H9 (cell line): ENCODE results near the gene CAPN9. TPM values are rescaled to one million over a fixed set of nuclear protein-coding genes. Genes with fewer than 3 reads are reported as not detected.

ENCODE experiments used
- DNase-seq: peaks from one replicate; pipeline ENCODE4 v3.0.0-alpha.2; 2017
- H2AFZ ChIP-seq: one replicate; pipeline ENCODE4 v1.6.1; 2013; ENCODE audit warnings: mild to moderate bottlenecking, low read length, control low read depth, moderate library complexity
- H2AK5ac ChIP-seq: 2 replicates; pipeline ENCODE4 v1.6.1; 2013; ENCODE audit warnings: low read length, control low read depth, mixed read lengths; ENCODE audit not compliant: insufficient read length
- H2BK120ac ChIP-seq: one replicate; pipeline ENCODE4 v1.6.1; 2013; ENCODE audit warnings: low read depth, mild to moderate bottlenecking, low read length, control low read depth, inconsistent platforms; ENCODE audit not compliant: poor library complexity, severe bottlenecking
- H2BK12ac ChIP-seq: 2 replicates; pipeline ENCODE4 v1.6.1; 2013; ENCODE audit warnings: low read length, control low read depth, mixed read lengths, low read depth; ENCODE audit not compliant: insufficient read length
- H2BK15ac ChIP-seq: 2 replicates; pipeline ENCODE4 v1.6.1; 2013; ENCODE audit warnings: low read depth, low read length, control low read depth
- H2BK20ac ChIP-seq: one replicate; pipeline ENCODE4 v1.6.1; 2013; ENCODE audit warnings: low read depth, mild to moderate bottlenecking, low read length, control low read depth, inconsistent platforms; ENCODE audit not compliant: poor library complexity, severe bottlenecking
- H2BK5ac ChIP-seq: 2 replicates; pipeline ENCODE4 v1.6.1; 2013; ENCODE audit warnings: low read length, control low read depth, mixed read lengths; ENCODE audit not compliant: insufficient read length
- H3K14ac ChIP-seq: 2 replicates; pipeline ENCODE4 v1.6.1; 2013; ENCODE audit warnings: low read length, control low read depth; ENCODE audit not compliant: insufficient read depth
- H3K18ac ChIP-seq: 2 replicates; pipeline ENCODE4 v1.6.1; 2013; ENCODE audit warnings: low read depth, mild to moderate bottlenecking, mixed read lengths, low read length, control low read depth; ENCODE audit not compliant: insufficient read length
- H3K23ac ChIP-seq: 2 replicates; pipeline ENCODE4 v1.6.1; 2013; ENCODE audit warnings: low read length, control low read depth, mixed read lengths, low read depth; ENCODE audit not compliant: insufficient read length
- H3K23me2 ChIP-seq: 2 replicates; pipeline ENCODE4 v1.6.1; 2013; ENCODE audit warnings: low read depth, mild to moderate bottlenecking, mixed read lengths, low read length, control low read depth; ENCODE audit not compliant: insufficient read length, poor library complexity, severe bottlenecking
- H3K27ac ChIP-seq: 2 replicates; pipeline ENCODE4 v1.5.1; 2013; ENCODE audit warnings: low read length, control low read depth, mixed read lengths, low read depth; ENCODE audit not compliant: insufficient read length
- H3K27me3 ChIP-seq: 2 replicates; pipeline ENCODE4 v1.6.1; 2013; ENCODE audit warnings: low read length, control low read depth, inconsistent platforms; ENCODE audit not compliant: insufficient read depth
- H3K4ac ChIP-seq: 2 replicates; pipeline ENCODE4 v1.6.1; 2013; ENCODE audit warnings: low read depth, mild to moderate bottlenecking, control low read depth, inconsistent platforms, low read length, moderate library complexity
- H3K4me1 ChIP-seq: 2 replicates; pipeline ENCODE4 v1.6.1; 2013; ENCODE audit warnings: low read length, control low read depth, inconsistent platforms; ENCODE audit not compliant: insufficient read depth
- H3K4me2 ChIP-seq: 2 replicates; pipeline ENCODE4 v1.6.1; 2013; ENCODE audit warnings: low read length, control low read depth, mixed read lengths; ENCODE audit not compliant: insufficient read length, insufficient read depth
- H3K56ac ChIP-seq: 2 replicates; pipeline ENCODE4 v1.6.1; 2013; ENCODE audit warnings: low read depth, mild to moderate bottlenecking, mixed read lengths, low read length, control low read depth; ENCODE audit not compliant: insufficient read length
- H3K79me1 ChIP-seq: 2 replicates; pipeline ENCODE4 v1.6.1; 2013; ENCODE audit warnings: low read depth, mild to moderate bottlenecking, moderate library complexity, low read length, control low read depth, inconsistent platforms; ENCODE audit not compliant: insufficient read depth, poor library complexity, severe bottlenecking
- H3K79me2 ChIP-seq: 2 replicates; pipeline ENCODE4 v1.6.1; 2013; ENCODE audit warnings: low read length, control low read depth, inconsistent platforms; ENCODE audit not compliant: insufficient read depth
- H3K9ac ChIP-seq: 2 replicates; pipeline ENCODE4 v1.6.1; 2013; ENCODE audit warnings: low read length, control low read depth, mixed read lengths; ENCODE audit not compliant: insufficient read length; ENCODE audit errors: extremely low read depth
- H3K9me3 ChIP-seq: one replicate; pipeline ENCODE4 v1.6.1; 2013; ENCODE audit warnings: low read depth, low read length, inconsistent platforms; ENCODE audit not compliant: control insufficient read depth
- H3T11ph ChIP-seq: one replicate; pipeline ENCODE4 v1.6.1; 2013; ENCODE audit warnings: mild to moderate bottlenecking, low read length, control low read depth, inconsistent platforms
- H4K20me1 ChIP-seq: one replicate; pipeline ENCODE4 v1.6.1; 2013; ENCODE audit not compliant: control insufficient read depth, insufficient read length, insufficient read depth
- H4K5ac ChIP-seq: 2 replicates; pipeline ENCODE4 v1.6.1; 2013; ENCODE audit warnings: low read depth, mild to moderate bottlenecking, mixed read lengths, low read length, control low read depth; ENCODE audit not compliant: insufficient read length
- H4K8ac ChIP-seq: replicated peaks from 2 replicates; pipeline ENCODE4 v1.6.1; 2013; ENCODE audit warnings: low read length, control low read depth, mixed read lengths, low read depth; ENCODE audit not compliant: insufficient read length
- H4K91ac ChIP-seq: 2 replicates; pipeline ENCODE4 v1.6.1; 2013; ENCODE audit warnings: low read depth, mild to moderate bottlenecking, moderate library complexity, mixed read lengths, low read length, control low read depth; ENCODE audit not compliant: insufficient read length
- H3K27ac Mint-ChIP-seq, 3 experiments: 2 replicates in 2 of 3; 3 replicates in 1 of 3; pipeline ENCODE4 v1.8.0; 2020 to 2021; ENCODE audit warnings: mixed read lengths in 3 of 3, mild to moderate bottlenecking in 1 of 3, moderate library complexity in 1 of 3
- H3K27me3 Mint-ChIP-seq: 2 replicates; pipeline ENCODE4 v1.8.0; 2021; ENCODE audit warnings: low read depth, mild to moderate bottlenecking, moderate library complexity, mixed read lengths
- H3K36me3 Mint-ChIP-seq, 3 experiments: 2 replicates in 2 of 3; 3 replicates in 1 of 3; pipeline ENCODE4 v1.8.0; 2020 to 2021; ENCODE audit warnings: low read depth in 3 of 3, mixed read lengths in 3 of 3; ENCODE audit not compliant: insufficient read depth in 1 of 3
- H3K4me1 Mint-ChIP-seq, 2 experiments: 2 replicates each; pipeline ENCODE4 v1.8.0; 2020; ENCODE audit warnings: mixed read lengths in 2 of 2
- H3K4me3 Mint-ChIP-seq, 2 experiments: 2 replicates in 1 of 2; 3 replicates in 1 of 2; pipeline ENCODE4 v1.8.0; 2020 to 2021; ENCODE audit warnings: mild to moderate bottlenecking in 2 of 2, mixed read lengths in 2 of 2, moderate library complexity in 1 of 2
- H3K9me3 Mint-ChIP-seq, 2 experiments: 2 replicates in 1 of 2; 3 replicates in 1 of 2; pipeline ENCODE4 v1.8.0; 2020; ENCODE audit warnings: mild to moderate bottlenecking in 2 of 2, mixed read lengths in 2 of 2, moderate library complexity in 1 of 2
- CTCF ChIP-seq: fragments of 200-600 bp; sonication (generic); conservative IDR thresholded peaks from 3 replicates; pipeline ENCODE4 v1.8.0; 2021; ENCODE audit warnings: antibody characterized with exemption, mild to moderate bottlenecking
- WGBS: extraction: QIAGEN DNeasy Blood & Tissue Kit; methylation state at CpG from one replicate; pipeline ENCODE4 v1.1.7; 2013; ENCODE audit warnings: missing lambda C conversion rate, low lambda C conversion rate, mixed read lengths; ENCODE audit not compliant: insufficient read length; ENCODE audit errors: extremely low coverage; 5-methylcytosine and 5-hydroxymethylcytosine counted together
- total RNA-seq: library from RNA; stranded (reverse); gene quantifications from 2 replicates; pipeline ENCODE4 v1.2.1, GENCODE V29; 2021

CAPN9 gene
- total RNA-seq, 1 experiment from 2014 or later = 0.22 TPM

DNA sequence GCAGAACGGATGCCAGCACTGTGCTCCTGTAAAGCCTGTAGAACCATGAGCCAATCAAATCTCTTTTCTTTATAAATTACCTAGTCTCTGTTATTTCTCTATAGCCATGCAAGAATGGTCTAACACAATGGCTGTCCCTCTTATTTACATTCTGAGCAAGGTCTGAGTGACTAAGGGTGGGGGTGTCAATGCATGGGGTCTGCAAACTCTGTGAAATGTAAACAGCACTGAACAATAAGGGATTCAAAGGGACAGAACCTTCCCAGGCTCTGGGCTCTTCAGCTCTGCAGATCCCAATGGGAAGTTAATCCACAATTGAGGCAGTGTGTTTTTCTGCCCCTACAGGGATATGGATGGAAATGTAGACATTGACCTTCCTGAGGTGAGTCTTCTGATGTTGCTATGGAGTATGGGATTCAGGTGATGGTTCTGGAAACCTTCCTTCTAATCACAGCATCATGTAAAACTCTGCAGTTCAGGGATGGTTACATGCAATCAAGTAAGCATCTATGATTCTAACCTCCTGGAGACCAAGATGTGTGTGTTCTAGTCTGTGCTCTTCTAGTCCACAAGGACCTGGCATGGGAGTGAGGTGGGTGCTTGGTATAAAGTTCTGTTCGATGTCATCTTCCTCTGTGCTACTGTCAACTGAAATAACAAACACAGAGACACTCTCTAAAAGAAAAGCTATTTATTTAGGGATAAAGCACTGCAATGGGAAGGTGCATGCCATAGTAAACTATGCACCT is 38.6 kb downstream of the CAPN9 start:
- peaks cover 57% of the 10 kb centered on the region; the same call in 1 of the 2 replicates for H3K27me3 ChIP-seq

More for the DNA sequence above, 38.6 kb downstream of the CAPN9 start:
- H2BK20ac ChIP-seq = no peak overlapping the region
- no CpG with 5 or more reads among the region's 2 CpGs for WGBS
- H3K79me2 ChIP-seq = no peaks in the 10 kb centered on the region
- H2AK5ac ChIP-seq = no peak overlapping the region
- H4K5ac ChIP-seq = no peak overlapping the region
- H2BK15ac ChIP-seq = no peak overlapping the region
- no peak overlapping the region for H2BK12ac ChIP-seq
- H2BK5ac ChIP-seq = no peak overlapping the region
- Mint-ChIP-seq H3K4me1 (peaks cover 24 to 31% of the 10 kb centered on the region in 2 experiments), H3K36me3 (no peaks in the 10 kb centered on the region), H3K27me3 (no peaks in the 10 kb centered on the region; the same call in 1 of the 2 replicates), H3K27ac (no peak overlapping the region; a peak in 1 of 7 replicates), H3K9me3 (peaks cover 3 to 7% of the 10 kb centered on the region in 2 experiments; a peak in 4 of 5 replicates), H3K4me3 (no peak overlapping the region)
- H2AFZ ChIP-seq = no peak overlapping the region
- H3K4me2 ChIP-seq = no peak overlapping the region
- H3K9ac ChIP-seq = no peak overlapping the region
- H3K27ac ChIP-seq = no peak overlapping the region
- no peaks in the 10 kb centered on the region for H3K79me1 ChIP-seq
- no peaks in the 10 kb centered on the region for H3K9me3 ChIP-seq
- no peak for TF ChIP-seq CTCF
- no peak overlapping the region for H3K18ac ChIP-seq
- no peaks in the 10 kb centered on the region for H3K4me1 ChIP-seq
- DNase-seq = no peak
- no peak overlapping the region for H2BK120ac ChIP-seq
- H3K23ac ChIP-seq = no peak overlapping the region
- no peak overlapping the region for H3K4ac ChIP-seq
- no peak overlapping the region for H3K14ac ChIP-seq
- H4K91ac ChIP-seq = no peak overlapping the region
- H4K8ac ChIP-seq = no peak overlapping the region
- no peaks in the 10 kb centered on the region for H4K20me1 ChIP-seq
- H3K56ac ChIP-seq = no peak overlapping the region
- H3T11ph ChIP-seq = no peak overlapping the region
- H3K23me2 ChIP-seq = no peaks in the 10 kb centered on the region
